Stimulated activated CD4-positive, alpha-beta T cell treated with anti-CD3 and anti-CD28 coated beads, Interleukin-1b, Interleukin-23, amount 100 ng/mL, for 1 hour (primary cell): Measurements from ENCODE around the gene H2BK1.

Source experiments
- DNase-seq, 2 donors: peaks; one replicate each; pipeline ENCODE4 v3.0.0-alpha.2; 2020; ENCODE audit warnings: low read depth in 2 of 2

The H2BK1 gene

DNA sequence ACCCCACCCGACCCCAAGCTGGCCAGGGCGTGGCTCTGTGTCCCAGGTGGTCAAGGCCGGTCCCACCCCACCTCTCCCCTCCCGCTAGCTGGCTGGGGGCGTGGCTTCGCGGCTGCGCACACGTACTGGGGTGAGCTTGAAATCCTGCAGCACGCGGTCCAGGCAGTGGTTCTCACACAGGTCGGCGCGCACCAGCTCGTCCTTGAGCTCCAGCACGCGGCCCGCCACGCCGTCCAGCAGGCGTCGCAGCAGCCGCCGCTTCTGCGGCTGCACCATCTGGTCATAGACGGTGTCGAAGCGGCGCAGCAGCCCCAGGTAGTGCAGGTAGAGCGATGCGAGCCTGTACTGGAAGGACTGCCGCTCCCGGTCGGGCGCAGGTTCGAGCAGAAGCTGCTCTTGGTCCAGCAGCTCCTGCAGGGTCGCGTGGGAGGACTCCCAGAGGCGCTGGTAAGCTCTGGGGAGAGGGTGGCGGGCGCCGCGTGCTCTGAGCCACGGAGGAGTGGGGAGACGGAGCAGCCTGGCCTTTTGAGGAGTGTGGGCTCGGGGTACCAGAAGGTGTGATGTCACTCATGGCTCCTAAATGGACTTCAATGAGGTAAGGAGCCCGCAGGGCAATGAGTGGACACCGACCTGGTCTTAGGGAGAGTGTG is 5.8 kb downstream of the H2BK1 start:
- DNase-seq: no peak

DNA sequence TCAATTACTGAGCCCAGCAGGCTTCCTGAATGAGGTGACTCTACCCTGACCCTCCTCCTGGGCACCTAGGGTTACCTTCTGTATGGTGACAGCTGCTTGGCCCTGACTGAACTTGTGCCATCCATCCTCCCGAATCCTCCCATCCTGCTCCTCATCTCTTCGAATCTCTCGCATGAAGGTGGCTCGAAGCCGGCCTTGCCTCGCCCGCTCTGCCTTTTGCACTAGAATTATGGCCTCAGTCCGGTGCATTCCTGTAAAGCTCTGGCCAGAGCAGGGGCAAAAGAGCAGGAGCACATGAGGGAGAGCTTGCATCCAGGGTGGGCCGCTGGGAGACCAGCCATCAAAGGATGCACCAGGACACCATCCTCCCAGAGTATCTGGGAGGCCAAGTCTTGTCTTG is 7.5 kb downstream of the H2BK1 start:
- DNase-seq: no peak

DNA sequence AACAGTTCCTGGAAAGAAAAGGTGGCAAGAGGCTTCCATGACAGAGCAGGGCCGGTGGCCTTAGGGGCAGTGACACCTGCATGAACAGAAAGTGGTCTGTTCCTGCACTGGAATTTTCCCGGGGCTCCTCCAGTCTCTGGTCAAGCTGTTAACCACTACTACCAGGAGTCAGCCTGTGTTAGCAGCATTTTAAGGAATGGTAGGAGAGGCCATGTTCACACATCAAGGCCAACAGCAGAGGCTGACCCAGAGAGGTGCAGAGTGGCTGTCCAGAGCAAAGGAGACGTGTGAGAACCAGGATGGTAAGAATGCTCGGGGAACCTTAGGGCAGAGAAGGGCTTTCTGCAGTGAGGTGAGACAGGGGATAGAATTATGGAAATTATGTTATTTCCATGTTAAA is 8.5 kb downstream of the H2BK1 start:
- no peak for DNase-seq

- DNase-seq: no peak
Observed at GRCh38 chr7:151201344-151201743, 8.9 kb downstream of the H2BK1 start.

DNA sequence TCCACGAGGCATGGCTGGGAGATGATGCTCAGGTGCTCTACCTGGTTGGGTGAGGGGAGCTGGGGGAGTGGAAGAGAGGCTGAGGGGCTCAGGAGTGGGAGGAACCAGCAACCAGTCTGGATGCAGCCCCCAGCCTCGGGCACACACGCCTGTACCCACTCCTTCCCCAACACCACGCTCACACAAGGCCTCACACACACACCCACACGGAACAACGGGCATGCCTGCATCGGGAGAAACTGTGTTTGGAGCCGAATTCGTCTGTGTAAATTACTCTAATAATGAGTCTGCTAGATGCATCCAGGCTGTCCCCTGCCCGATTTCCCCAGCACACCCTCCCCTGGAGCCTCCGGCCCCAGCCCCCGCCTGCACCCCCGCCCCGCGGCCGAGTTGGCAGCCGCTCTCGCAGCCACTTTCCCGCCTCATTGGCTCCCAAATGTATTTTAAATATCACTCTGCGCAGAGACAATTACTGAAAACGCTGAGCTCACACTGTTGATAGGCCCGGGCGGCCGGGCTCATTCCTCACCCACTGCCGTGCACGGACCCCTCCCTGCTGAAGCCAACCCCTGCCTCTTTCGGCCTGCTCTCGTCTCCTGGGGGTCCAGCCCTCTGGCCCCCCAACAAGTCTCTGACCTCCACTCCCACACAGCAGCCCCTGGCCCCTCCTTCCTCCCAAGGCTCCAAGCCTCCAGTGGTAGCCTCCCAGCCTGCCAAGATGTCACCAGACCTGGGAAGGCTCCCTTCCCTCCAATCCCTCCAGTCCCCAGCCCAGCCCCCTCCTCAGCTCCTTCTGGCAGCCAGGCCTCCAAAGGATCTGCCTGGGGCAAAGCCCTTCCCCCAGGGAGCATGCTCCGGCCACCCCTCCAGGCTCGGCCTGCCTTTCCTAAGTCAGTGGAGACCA is 11.1 kb downstream of the H2BK1 start:
- DNase-seq: no peak

GRCh38 chr7:151197932-151198331 is 12.4 kb downstream of the H2BK1 start:
- no peak for DNase-seq

DNA sequence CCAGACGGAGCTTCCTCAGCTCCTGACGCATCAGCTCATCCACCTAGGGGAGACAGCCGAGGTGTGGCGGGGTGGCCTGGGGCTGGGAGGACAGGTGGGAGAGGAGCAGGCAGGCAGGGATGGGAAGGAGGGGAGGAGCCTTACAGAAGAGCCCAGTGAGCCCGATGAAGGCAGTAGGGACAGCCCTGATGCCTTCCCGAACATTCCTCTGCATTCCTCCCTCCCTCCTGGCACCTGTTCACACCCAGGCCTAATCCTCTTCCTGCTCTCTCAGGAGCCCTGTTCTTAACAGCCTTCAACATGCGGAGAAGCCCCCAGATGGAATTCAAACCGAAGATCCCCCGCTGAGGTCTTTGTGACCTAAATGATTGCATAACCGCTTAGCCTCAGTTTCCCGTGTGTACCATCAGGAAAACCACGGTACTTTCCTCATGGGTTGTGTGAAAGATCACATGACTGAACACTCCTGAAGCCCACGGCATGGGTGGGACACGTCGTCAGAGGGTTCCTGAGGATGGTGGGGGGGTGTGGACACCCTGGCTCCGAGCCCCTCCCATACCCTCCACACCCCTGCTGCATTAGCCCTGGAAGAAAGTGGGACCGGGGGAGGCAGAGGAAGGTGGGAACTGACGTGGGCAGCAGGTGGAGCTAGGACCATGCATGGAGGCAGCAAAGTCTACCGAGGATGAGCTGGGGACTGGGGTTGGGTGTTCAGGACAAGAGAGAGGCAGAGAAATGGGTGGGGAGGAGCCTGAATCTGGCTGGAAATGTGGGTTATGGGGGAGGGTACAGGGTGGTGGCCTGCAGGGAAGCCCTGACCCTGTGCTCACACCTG is 14.5 kb downstream of the H2BK1 start:
- DNase-seq: no peak

DNA sequence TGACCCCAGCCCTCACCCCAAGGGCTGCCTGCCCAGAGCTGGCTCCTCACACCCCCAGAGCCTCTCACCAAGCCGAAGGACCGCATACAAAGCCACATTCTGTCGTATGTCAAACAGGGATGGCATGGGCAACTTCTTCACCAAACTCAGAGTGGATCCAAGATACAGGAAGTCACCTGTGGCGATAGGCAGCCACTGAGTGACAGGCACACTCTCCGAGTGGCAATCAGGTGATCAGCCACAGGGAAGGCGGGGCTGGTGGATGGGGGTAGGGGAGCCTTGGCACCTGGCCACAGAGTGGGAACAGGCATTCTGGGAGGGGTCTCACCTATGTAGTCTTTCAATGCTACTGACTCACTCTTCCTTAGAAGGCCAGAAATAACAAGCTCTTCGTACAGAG is 16.1 kb downstream of the H2BK1 start:
- DNase-seq: no peak

- DNase-seq: no peak
Observed at GRCh38 chr7:151193203-151193978, 16.9 kb downstream of the H2BK1 start.

DNA sequence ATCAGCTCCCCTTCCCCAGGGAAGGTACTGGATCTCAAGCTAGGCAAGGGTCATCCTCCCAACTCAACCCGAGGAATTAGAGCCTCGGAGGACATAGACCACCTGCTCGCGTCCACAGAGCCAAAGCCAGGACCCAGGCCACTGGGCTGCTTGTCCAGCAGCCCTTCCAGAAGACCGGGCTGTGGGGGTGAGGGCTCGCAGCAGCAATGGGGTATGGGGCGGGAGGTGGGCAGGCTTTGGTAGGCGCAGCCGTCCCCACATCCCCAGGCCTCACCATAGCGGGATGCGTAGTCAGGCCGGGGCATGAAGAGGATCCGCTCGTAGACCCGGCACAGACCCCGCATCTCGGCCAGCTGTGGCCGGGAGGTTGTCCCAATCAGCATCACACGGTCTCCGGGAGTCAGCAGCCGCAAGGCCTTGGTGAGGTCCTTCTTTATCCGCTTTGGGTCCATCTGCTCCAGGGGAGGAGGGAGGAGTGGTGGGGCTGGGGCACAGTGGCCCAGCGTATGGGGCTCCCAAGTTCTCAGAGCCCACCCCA is 18.2 kb downstream of the H2BK1 start:
- DNase-seq: no peak

DNA sequence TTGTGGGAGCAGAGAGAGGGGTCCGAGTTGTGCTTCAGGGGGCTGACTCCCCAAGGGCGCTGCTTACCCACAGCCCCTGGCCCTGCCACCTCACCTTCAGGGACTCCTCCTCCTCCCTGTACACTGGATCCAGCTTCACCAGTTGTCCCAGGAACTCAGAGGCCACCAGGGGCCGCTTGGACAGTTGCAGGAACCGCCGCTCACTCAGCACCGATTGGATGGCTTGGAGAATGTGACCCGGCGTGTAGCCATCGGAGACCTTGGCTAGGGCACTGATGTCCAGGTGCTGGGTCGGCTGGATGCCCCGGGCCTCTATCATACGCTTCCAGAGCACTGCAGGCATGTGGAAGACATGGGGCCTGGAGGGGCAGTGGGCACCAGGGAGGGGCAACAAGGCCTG is 18.7 kb downstream of the H2BK1 start:
- no peak for DNase-seq

DNA sequence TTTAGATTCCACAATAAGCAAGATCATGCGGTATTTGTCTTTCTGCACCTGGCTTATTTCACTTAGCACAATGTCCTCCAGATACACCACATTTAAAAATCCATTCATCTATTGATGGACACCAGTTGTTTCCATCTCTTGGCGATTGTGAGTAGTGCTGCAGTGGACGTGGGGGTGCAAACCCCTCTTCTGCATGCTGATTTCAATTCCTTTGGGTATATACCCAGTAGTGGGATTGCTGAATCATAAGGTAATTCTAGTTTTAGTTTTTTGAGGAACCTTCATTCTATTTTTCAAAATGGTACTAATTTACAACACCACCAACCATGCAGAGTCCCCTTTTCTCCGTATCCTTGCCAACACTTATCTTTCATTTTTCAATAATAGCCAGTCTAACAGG is 21.2 kb downstream of the H2BK1 start:
- no peak for DNase-seq

DNA sequence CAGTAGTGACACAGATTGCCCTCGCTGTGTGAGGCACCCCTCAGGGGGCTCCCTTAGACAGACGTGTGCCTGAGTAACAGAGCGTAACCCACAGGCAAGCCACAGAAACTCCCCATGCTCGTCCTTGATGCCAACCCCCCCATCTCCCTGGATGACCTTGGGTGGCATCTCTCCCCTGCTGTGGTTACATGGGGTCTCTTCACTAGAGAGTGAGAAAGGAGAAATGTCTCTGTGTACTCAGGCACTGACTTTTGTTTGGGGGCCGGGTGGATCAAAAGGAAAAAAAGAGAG is 22.1 kb downstream of the H2BK1 start:
- no peak for DNase-seq

DNA sequence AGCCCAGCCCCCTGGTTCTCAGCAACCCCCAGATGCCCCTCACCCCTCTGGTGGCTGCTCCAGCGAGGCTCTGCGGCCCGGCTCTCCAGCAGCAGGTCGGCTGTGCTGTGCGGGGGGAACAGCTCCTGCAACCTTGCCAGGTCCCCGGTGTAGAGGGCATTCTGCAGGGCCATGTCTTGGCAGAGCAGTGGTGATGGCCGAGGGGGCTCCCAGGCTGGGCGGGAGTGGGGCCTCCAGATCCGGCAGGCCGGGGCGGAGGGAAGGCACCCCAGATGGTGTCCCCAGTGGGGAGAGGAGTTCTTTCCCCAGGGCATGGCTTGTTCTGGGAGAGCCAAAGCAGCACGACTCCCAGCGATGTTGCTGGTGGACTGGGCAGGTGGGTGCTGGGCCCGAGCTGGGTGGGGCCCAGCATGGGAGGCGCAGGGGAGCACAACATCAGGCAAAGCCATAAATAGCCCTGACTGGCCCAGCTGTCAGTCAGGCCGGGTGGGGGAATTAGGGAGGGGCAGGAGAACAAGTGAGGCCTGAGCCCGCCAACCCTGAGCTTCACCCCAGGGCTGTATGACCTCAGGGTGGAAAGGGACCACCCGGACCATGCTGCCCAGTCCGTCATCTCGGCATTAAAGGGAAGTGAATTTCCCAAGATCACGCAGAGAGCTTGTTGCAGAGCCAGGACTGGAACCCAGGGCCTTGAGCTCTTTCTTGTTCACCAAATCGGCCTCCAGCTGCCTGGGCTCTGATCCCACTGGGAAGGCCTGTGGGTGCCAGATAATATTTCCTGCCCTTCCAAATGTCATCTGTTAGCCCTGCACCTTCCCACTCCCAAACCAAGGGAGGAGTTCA is 22.7 kb downstream of the H2BK1 start:
- no peak for DNase-seq

DNA sequence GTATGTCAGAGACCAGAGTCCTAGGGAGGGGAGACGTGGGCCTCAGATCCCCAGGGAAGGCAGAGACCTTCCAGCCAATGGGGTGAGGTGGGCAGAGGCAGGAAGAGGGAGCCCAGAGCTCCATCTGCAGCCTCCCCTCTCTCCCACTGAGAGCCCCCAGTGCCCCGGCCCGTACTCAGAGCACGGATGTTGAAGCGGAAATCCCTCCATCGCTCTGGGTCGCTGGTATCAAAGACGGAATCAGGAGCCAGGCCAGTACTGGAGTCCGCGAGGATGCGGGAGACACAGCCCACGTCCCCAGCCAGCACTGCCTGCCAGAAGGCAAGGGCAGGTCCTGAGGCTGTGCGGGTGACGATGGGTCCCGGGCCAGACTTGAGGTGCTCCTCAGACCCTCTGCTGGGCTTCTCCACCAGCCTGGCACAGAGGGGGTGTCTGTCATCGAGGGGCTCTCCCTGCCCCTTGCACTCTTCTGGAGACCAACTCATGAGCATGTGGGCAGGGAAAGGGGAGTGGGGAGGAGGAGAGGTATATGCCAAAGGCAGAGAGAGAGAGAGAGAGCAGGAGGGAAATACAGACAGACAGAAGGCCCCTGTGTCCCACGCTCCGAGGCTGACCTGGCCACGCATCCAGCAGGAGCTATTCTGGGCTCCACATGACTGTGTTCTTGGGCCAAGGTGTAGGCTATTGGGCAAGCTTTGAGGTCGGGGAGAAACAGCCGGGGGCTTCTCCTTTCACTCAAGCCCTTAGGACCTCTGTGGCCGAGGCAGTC is 23.5 kb downstream of the H2BK1 start, which contains the start of gene ASB10:
TSS of gene ASB10 (minus strand) at position 611 of the 769 bp plus-strand sequence. CDS start at position 491, 120 bp downstream.
- DNase-seq: no peak

- DNase-seq: no peak
Observed at GRCh38 chr7:151185762-151186639, 24.3 kb downstream of the H2BK1 start.

DNA sequence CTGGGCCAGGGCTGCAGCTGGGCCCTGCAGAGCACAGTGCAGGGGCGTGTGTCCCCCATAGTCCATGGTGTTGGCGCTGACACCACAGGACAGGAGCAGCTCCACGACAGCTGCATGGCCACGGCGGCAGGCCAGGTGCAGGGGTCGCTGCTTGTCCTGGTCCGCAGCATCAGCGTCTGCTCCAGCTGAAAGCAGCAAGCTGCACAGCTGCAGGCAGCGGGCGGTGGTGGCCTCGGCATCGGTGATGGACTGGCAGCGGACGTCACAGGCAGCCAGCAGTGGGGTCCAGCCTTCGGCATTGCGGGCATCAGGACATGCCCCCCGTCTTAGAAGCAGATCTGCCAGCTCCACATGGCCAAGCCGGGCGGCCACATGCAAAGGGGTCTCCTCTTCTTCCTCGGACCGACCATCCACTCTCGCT is 29.3 kb downstream of the H2BK1 start:
- no peak for DNase-seq

- no peak for DNase-seq
Observed at GRCh38 chr7:151179946-151180345, 30.3 kb downstream of the H2BK1 start.
